Measurements from ENCODE around the gene MLYCD.

MLYCD gene

DNA sequence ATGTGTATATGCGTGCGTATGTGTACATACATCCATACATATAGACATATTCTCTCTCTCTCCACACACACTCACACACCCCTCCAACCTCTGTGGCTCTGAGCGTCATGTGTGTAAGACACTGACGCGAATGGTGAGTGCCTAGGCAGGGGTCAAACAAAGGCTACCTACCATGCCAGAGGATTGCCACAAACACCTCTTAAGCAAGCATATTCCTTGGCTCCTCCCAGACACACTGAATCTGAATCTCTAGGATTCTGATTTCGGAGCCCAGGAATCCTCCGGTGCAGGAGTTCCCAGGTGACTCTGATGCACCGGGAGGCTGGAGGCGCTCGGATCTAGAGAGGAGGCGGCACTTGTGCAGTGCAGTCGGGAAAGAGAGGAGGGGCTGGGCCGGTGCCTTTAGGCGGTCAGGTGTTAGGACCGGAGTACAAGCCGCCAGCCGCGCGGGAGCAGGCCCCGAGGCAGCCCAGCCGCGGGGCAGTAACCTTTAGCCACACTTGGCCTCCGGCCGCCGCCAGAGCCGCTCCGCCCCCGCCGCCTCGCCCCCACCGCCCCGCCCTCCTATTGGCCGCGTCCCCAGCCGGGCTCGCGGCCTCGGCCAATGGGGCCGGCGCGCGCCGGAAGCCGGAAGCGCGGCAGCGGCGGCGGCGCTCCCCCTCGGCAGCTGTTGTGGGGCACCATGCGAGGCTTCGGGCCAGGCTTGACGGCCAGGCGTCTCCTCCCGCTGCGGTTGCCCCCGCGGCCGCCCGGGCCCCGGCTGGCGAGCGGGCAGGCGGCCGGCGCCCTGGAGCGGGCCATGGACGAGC, at the start of gene MLYCD:
MLYCD (plus strand) TSS at position 653 of the 809 bp plus-strand sequence; CDS start at position 683, 30 bp downstream.
- no peak for DNase-seq (ENCODE audit: low read depth, low spot score)

- no peak for DNase-seq (ENCODE audit: low read depth, low spot score)
Observed at GRCh38 chr16:83849421-83849820, 49.5 kb upstream of the MLYCD start.

GRCh38 chr16:83850947-83851346, 48.0 kb upstream of the MLYCD start:
- DNase-seq (ENCODE audit: low read depth, low spot score) = no peak

GRCh38 chr16:83851473-83851872, 47.4 kb upstream of the MLYCD start:
- DNase-seq (ENCODE audit: low read depth, low spot score) = no peak

DNA sequence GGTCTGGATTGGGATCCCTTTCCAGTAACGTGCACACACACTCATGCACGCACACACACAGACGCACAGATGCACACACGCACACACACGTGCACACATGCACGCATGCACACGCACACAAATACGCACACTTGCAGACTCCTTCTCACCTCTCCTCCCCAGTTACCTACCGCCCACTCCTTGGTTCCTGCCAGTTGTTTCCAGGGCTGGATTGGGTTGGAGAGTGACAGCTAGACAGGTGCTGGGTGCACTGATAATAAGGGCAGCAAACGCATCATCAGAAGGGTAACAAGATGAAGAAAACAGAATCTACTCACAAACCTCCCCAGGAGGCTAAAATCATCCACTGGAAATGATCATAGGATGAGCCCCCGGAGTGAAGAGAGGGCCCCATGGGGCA, 46.1 kb upstream of the MLYCD start:
- no peak for DNase-seq (ENCODE audit: low read depth, low spot score)

GRCh38 chr16:83853834-83854233, 45.1 kb upstream of the MLYCD start:
- DNase-seq (ENCODE audit: low read depth, low spot score) = no peak

DNA sequence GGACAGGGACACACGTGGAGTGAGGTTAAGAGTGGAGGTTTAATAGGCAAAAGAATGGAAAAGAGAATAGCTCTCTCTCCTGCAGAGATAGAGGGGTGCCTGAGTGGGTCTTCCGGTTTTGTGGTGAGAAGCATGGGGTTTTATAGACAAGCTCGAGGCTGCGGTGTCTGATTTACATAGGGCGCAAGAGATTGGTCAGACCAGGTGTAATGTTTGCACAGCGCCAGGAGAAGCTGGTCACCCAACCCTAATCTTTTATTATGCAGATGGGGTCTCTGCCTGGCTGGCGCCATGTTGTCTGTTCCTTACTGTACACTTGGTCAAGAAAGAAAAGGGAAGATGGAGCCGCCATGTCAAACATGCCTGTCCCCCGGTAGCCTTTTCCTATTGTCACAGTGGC, 44.5 kb upstream of the MLYCD start:
- no peak for DNase-seq (ENCODE audit: low read depth, low spot score)

- DNase-seq (ENCODE audit: low read depth, low spot score) = no peak
Observed at GRCh38 chr16:83856792-83857191, 42.1 kb upstream of the MLYCD start.

- no peak for DNase-seq (ENCODE audit: low read depth, low spot score)
Observed at GRCh38 chr16:83859265-83859664, 39.6 kb upstream of the MLYCD start.

DNA sequence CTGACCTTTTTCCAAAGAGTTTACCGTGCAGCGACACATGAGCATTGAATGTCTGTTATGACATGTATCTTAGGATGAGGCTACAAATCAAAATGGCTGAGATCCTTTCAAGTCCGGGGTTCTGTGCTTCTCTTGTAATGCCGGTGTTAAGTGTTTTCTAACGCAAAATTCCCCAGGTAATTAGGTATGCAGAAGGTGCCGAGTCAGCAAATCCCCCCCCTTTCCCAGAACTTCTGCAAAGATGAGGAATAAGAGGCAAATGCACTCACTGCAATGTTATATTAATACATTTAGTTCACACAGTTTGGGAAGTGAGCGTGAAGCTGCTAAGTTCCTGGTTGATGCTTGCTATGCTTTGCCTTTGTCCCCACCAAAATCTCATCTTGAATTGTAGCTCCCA, 36.3 kb upstream of the MLYCD start:
- DNase-seq (ENCODE audit: low read depth, low spot score) = no peak

- no peak for DNase-seq (ENCODE audit: low read depth, low spot score)
Observed at GRCh38 chr16:83863682-83864081, 35.2 kb upstream of the MLYCD start.

DNA sequence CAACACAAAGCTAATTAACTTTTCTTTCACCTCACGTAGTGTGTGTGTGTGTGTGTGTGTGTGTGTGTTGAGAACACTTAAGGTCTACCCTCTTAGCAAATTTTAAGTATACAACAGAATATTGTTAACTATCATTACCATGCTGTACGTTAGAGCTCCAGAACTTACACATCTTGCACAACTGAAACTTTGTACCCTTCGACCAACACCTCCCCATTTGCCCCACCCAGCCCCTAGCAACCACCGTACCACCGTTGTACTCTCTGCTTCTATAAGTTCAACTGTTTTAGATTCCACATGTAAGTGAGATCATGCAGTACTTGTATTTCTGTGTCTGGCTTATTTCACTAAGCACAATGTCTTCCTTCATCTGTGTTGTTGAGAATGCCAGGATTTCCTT, 28.1 kb upstream of the MLYCD start:
- DNase-seq (ENCODE audit: low read depth, low spot score) = no peak

DNA sequence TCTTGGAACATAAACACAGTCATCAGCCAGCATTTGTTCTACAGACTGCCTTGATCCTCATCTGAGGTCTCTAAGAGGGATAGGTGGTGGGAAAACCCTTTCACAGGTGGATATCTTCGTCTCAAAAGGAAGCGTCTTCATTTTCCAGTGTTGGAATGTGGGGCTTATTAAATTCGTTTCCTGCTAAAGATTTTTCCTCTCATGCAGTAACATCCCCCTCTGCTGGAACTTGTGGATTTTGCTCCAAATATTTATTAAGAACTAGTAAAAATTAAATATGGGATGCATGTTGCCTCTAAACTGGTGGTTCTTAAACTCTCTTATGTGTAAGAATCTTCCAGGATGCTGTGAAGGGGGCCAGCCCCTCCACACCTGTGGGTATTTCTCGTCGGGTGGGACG, 20.1 kb upstream of the MLYCD start:
- no peak for DNase-seq (ENCODE audit: low read depth, low spot score)

DNA sequence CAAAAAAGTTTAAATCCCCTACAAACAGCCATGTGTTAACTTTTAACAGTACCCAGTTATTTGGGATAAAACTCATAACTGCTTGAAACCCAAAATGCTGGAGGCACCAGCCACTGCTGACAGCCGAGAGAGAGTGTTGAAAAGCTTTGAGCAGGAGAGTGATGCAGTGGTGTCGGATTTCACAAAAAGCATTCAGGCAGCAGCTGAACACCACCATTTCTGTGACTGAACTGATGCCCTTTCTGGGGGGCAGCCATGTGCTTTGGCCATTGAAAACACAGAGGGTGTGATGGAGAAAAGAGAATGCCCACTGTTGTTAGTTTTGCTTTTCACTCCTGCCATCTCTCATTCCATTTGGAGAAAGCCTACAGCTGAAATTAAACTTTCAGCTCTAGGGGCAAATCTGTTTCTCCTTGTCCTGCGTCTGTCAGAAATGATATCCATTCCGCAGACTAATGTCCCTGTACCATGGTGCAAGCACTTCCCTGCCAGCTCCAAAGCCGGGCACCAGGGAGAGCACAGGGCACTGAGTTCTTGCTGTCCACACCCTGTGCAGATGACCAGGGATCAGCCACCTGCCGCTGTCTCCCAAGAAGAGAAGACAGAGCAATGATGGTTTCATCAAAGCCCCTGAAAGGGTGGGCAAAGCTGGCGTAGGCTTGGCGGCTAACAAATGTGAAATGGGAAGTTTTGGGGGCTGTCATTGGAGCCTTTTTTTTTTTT, 16.6 kb upstream of the MLYCD start:
- no peak for DNase-seq (ENCODE audit: low read depth, low spot score)

GRCh38 chr16:83886199-83886971, 12.5 kb upstream of the MLYCD start:
- no peak for DNase-seq (ENCODE audit: low read depth, low spot score)

GRCh38 chr16:83887080-83887479, 11.8 kb upstream of the MLYCD start:
- DNase-seq (ENCODE audit: low read depth, low spot score) = no peak

DNA sequence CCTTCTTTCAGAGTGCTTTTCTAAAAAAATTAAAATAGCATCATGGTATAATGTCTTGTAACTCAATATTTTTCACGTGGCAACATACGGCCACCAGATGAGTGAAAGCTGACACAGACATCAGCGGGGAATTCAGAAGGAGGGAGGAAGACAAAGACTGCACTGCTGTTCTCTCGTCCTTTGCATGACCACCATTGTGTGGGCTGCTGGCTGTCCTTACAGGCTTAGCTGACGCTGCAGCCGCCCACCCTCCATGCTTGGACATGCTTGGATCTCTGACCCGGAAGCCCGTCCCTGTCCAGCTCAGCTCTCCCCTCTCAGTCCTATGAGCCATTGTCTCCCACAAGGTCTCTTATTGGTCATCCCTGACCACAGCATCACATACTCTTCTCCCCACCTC, 11.4 kb upstream of the MLYCD start:
- DNase-seq (ENCODE audit: low read depth, low spot score) = no peak

DNA sequence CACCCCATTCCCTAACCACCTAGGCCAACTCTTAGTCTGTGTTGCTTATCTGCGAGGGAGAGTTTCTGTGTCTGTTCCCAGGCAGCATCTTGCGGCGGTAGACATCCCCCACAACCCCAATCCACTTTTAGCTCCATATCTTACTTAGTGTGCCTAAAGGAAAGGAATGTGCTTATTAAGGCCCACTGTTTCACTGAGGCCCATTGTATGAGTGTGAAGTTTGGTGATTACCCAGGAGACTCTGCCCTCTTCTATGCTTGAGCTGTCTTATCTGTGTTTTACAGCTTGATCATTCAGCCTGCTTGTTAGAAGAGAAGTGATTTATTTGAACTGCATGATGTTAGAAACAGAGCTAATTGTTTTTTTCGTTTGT, 10.3 kb upstream of the MLYCD start:
- DNase-seq (ENCODE audit: low read depth, low spot score) = no peak

- DNase-seq (ENCODE audit: low read depth, low spot score) = no peak
Observed at GRCh38 chr16:83890359-83890758, 8.6 kb upstream of the MLYCD start.

GRCh38 chr16:83891742-83892141, 7.2 kb upstream of the MLYCD start:
- no peak for DNase-seq (ENCODE audit: low read depth, low spot score)

GRCh38 chr16:83895243-83895642, 3.7 kb upstream of the MLYCD start:
- no peak for DNase-seq (ENCODE audit: low read depth, low spot score)

GRCh38 chr16:83895942-83896341, 3.0 kb upstream of the MLYCD start:
- no peak for DNase-seq (ENCODE audit: low read depth, low spot score)

Measured in brain pericyte (primary cell).